Muscle layer of colon (tissue), 2 donors: ENCODE measurements around the gene CSNK2B.

Experiments used
- H3K27ac ChIP-seq: one replicate; pipeline ENCODE4 v1.7.0; 2013; ENCODE audit warnings: low read depth, mild to moderate bottlenecking, low read length, moderate library complexity
- H3K27me3 ChIP-seq, 2 donors: one replicate each; pipeline ENCODE4 v1.7.0; 2013; ENCODE audit warnings: low read length in 2 of 2, mild to moderate bottlenecking in 2 of 2; ENCODE audit not compliant: insufficient read depth in 2 of 2, control insufficient read depth in 1 of 2
- H3K36me3 ChIP-seq: one replicate; pipeline ENCODE4 v1.7.0; 2013; ENCODE audit warnings: mild to moderate bottlenecking, low read length; ENCODE audit not compliant: insufficient read depth
- H3K4me1 ChIP-seq: one replicate; pipeline ENCODE4 v1.7.0; 2013; ENCODE audit warnings: mild to moderate bottlenecking, low read length; ENCODE audit not compliant: insufficient read depth
- H3K4me3 ChIP-seq, 2 donors: one replicate each; pipeline ENCODE4 v1.7.0; 2013; ENCODE audit warnings: low read length in 2 of 2, low read depth in 1 of 2, mild to moderate bottlenecking in 1 of 2, moderate library complexity in 1 of 2
- H3K9ac ChIP-seq: one replicate; pipeline ENCODE4 v1.7.0; 2013; ENCODE audit warnings: low read length
- H3K9me3 ChIP-seq: one replicate; pipeline ENCODE4 v1.7.0; 2013; ENCODE audit warnings: mild to moderate bottlenecking, low read length
- donor health status: abdominal sarcoma.
- donor health status: Adenocarcinoma of cecum.

CSNK2B gene

GRCh38 chr6:31665501-31666336 is at the start of gene CSNK2B:
TSS of gene CSNK2B (plus strand) at chr6:31666080. CDS start at chr6:31666832, 752 bp downstream.
- Histone ChIP-seq H3K4me1 (peaks cover 43% of the 10 kb centered on the region), H3K4me3 (peak within 1 kb of the TSS; percentile 85 to 96), H3K27me3 (no peaks in the 10 kb centered on the region), H3K9ac (peak within 1 kb of the TSS; percentile 96), H3K36me3 (peaks cover 57% of the 10 kb centered on the region), H3K9me3 (no peaks in the 10 kb centered on the region), H3K27ac (peak within 1 kb of the TSS; percentile 95)

- Histone ChIP-seq H3K36me3 (no peaks in the 10 kb centered on the region), H3K9ac (no peak overlapping the region), H3K9me3 (no peaks in the 10 kb centered on the region), H3K27me3 (no peaks in the 10 kb centered on the region), H3K4me3 (no peak overlapping the region), H3K4me1 (peaks cover 8% of the 10 kb centered on the region), H3K27ac (no peak overlapping the region)
Observed at GRCh38 chr6:31617010-31617409, 48.9 kb upstream of the CSNK2B start.

GRCh38 chr6:31619805-31620585 is 45.9 kb upstream of the CSNK2B start:
- H3K9ac ChIP-seq, result peak overlapping the region; percentile 65
- H3K27me3 ChIP-seq, result no peaks in the 10 kb centered on the region
- H3K4me3 ChIP-seq, result peak overlapping the region; percentile 58 to 64
- no peaks in the 10 kb centered on the region for H3K9me3 ChIP-seq
- H3K4me1 ChIP-seq, result peaks cover 18% of the 10 kb centered on the region
- H3K36me3 ChIP-seq, result peaks cover 19% of the 10 kb centered on the region
- H3K27ac ChIP-seq, result peak overlapping the region; percentile 94

- peak within 1 kb of the TSS; percentile 99 for H3K9ac ChIP-seq
- H3K4me1 ChIP-seq, result peaks cover 18% of the 10 kb centered on the region
- peak within 1 kb of the TSS; percentile 60 to 89 for H3K4me3 ChIP-seq
- peaks cover 26% of the 10 kb centered on the region for H3K36me3 ChIP-seq
- peak within 1 kb of the TSS; percentile 94 for H3K27ac ChIP-seq
- H3K9me3 ChIP-seq, result no peaks in the 10 kb centered on the region
- no peaks in the 10 kb centered on the region for H3K27me3 ChIP-seq
Observed at GRCh38 chr6:31620586-31621319, 45.1 kb upstream of the CSNK2B start, which contains the start of gene PRRC2A. TSS of gene PRRC2A (plus strand) at chr6:31620715. CDS start at chr6:31622790, 2,075 bp downstream.

GRCh38 chr6:31621320-31621939 is 44.5 kb upstream of the CSNK2B start:
- H3K4me1 ChIP-seq, result peaks cover 18% of the 10 kb centered on the region
- H3K27ac ChIP-seq, result peak overlapping the region; percentile 80
- no peaks in the 10 kb centered on the region for H3K27me3 ChIP-seq
- no peaks in the 10 kb centered on the region for H3K9me3 ChIP-seq
- H3K9ac ChIP-seq, result peak overlapping the region; percentile 99
- H3K4me3 ChIP-seq, result peak overlapping the region; percentile 60 to 89
- H3K36me3 ChIP-seq, result peaks cover 33% of the 10 kb centered on the region

GRCh38 chr6:31621991-31622390 is 43.9 kb upstream of the CSNK2B start:
- Histone ChIP-seq H3K36me3 (peaks cover 39% of the 10 kb centered on the region), H3K4me3 (peak overlapping the region; percentile 60 to 89), H3K9me3 (no peaks in the 10 kb centered on the region), H3K27me3 (no peaks in the 10 kb centered on the region), H3K27ac (peak overlapping the region; percentile 80), H3K4me1 (peaks cover 18% of the 10 kb centered on the region), H3K9ac (peak overlapping the region; percentile 99)

GRCh38 chr6:31622684-31623091 is 43.2 kb upstream of the CSNK2B start:
- Histone ChIP-seq H3K4me1 (peaks cover 18% of the 10 kb centered on the region), H3K9ac (no peak overlapping the region), H3K27ac (peak overlapping the region; percentile 80), H3K36me3 (peaks cover 46% of the 10 kb centered on the region), H3K27me3 (no peaks in the 10 kb centered on the region), H3K9me3 (no peaks in the 10 kb centered on the region), H3K4me3 (peak overlapping the region in 1 of 2 donors; percentile 20)

GRCh38 chr6:31624070-31624469 is 41.8 kb upstream of the CSNK2B start:
- H3K9ac ChIP-seq, result no peak overlapping the region
- no peaks in the 10 kb centered on the region for H3K9me3 ChIP-seq
- H3K27me3 ChIP-seq, result no peaks in the 10 kb centered on the region
- H3K27ac ChIP-seq, result no peak overlapping the region
- peaks cover 58% of the 10 kb centered on the region for H3K36me3 ChIP-seq
- peaks cover 18% of the 10 kb centered on the region for H3K4me1 ChIP-seq
- H3K4me3 ChIP-seq, result no peak overlapping the region

- H3K9ac ChIP-seq, result no peak overlapping the region
- peaks cover 85% of the 10 kb centered on the region for H3K36me3 ChIP-seq
- H3K4me1 ChIP-seq, result peaks cover 10% of the 10 kb centered on the region
- no peaks in the 10 kb centered on the region for H3K27me3 ChIP-seq
- H3K4me3 ChIP-seq, result no peak overlapping the region
- H3K9me3 ChIP-seq, result no peaks in the 10 kb centered on the region
- H3K27ac ChIP-seq, result no peak overlapping the region
Observed at GRCh38 chr6:31626952-31627351, 38.9 kb upstream of the CSNK2B start.

- Histone ChIP-seq H3K9me3 (no peaks in the 10 kb centered on the region), H3K4me3 (no peak overlapping the region), H3K9ac (no peak overlapping the region), H3K4me1 (peaks cover 2% of the 10 kb centered on the region), H3K27ac (no peak overlapping the region), H3K27me3 (no peaks in the 10 kb centered on the region), H3K36me3 (peaks cover 93% of the 10 kb centered on the region)
Observed at GRCh38 chr6:31627690-31628287, 38.1 kb upstream of the CSNK2B start.
